GM18511 (cell line): ENCODE measurements around the gene ALKBH7.
"Not testable (repeated sequence)": the region's sequence is repeated elsewhere in the genome, so short reads cannot be mapped to it uniquely, and the experiment has no call there.

Experiments
- ATAC-seq: cut with Tn5 transposase; IDR thresholded peaks from one replicate; pipeline ENCODE4 v1.9.1; 2021; ENCODE audit warnings: mild to moderate bottlenecking, moderate library complexity; ENCODE audit not compliant: unreplicated experiment

The ALKBH7 gene

DNA sequence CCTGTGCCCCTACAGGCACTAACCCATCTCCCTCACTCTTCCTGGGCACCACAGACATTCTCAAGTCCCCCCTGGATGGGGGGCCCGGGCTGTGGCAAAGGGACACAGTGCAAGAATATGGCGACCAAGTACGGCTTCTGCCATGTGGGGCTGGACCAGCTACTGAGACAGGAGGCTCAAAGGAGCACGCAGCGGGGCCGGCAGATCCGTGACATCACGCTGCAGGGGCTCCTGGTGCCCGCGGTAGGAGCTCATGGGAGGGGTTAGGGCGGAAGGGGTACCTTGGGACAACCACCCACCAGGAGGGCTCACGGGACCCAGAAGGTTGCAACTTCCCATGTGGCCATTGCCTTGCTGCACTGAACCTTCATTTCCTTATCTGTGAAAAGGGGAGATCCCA, 23.7 kb downstream of the ALKBH7 start:
- ATAC-seq = no peak

GRCh38 chr19:6400062-6400944, 27.7 kb downstream of the ALKBH7 start:
- not testable (repeated sequence) for ATAC-seq

DNA sequence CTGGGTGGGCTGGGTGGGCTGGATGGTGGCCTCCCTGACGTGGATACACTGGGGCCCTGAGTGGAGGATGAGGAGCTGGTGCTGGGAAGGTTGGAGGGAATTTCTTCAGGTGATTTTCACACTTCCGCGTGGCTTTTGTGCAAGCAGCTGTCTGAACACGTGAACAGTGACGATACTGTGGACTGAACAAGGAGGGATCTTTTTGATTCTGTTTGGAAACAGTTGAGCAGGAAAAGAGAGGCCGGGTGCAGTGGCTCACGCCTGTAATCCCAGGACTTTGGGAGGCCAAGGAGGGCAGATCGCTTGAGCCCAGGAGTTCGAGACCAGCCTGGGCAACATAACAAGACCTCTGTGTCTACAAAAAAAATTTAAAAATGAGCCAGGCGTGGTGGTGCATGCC, 29.5 kb downstream of the ALKBH7 start:
- no peak for ATAC-seq

DNA sequence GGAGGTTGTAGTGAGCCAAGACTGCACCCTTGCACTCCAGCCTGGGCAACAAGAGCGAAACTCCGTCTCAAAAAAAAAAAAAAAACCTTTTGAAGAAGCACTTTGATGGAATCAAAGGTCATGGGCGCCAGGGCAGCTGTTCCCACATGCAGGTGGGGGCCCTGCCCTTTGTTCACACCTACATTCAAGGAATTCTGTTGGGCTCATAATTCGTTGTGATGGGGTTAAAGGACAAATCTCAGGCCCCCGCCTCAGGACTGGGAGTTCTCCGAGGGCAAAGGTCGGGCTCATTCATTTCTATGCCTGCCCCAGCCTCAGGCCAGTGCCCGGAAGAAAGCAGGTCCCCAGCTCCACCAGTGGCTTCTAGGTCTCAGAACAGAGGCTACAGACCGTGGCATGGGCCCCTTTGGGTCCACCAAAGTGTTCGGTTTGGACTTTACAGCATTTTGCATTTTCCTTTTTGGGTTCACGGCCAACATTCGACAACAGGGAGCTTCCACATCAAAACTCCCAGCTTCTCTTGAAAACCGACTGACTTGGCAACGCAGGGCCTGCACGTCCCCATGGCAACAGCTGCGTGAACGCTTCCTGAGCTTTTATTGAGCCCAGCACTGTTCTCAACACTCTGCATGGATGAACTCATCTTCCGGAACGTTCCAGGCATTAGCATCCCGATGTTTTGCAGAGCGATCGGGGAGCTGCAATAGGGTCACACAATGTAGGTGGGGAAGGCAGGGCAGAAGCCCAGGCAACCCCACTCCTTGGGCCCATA, 30.4 kb downstream of the ALKBH7 start:
- ATAC-seq = no peak

DNA sequence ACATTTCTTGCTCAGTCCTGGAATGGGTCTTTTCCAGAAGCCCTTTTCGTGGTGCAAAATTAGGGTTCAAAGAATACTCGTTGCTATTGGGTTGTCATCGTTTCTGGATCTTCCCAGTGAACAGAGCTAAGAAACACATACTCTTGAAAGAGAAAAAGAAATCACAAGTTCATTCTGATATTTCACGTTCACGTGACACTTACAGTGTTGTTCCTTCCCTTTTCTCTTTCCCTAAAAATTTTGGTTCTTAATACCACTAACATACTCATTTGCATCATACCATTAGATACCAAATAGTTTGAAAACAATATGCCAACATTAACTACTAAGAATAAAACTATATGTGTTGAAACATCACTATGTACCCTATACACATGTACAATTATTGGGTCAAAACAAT, 33.8 kb downstream of the ALKBH7 start:
- no peak for ATAC-seq

DNA sequence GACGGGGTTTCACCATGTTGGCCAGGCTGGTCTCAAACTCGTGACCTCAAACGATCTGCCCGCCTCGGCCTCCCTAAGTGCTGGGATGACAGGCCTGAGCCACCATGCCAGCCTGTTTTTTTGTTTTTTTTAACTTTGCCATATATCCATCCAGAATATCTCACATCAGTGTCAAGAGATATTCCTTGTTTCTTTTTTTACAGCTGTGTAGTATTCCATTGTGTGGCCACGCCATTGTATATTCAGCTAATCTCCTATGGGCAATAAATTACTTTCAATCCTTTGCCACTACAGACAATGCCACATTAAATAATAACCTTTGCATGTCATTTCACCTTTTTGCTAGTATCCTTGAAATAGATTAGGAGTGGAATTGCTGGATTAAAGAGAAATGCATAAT, 36.8 kb downstream of the ALKBH7 start:
- ATAC-seq = no peak

DNA sequence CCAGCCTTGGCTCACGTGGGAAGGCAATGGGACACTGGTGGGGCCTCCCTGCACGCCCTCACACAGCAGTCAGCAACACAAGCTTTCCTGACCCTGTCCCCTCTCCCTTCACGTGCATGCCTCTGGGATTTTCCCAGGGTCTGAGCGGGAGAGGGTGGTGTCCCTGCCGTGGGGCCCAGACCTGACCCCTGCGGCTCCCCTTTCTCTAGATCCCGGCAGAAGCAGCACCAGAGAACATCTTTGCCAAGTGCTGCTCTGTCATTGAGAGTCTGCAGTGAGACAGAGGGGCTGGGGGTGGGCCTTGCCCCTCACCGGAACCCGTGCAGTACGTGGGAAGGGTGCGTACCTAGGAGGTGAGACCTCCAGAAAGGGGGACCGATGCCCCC, 39.5 kb downstream of the ALKBH7 start:
- ATAC-seq = no peak

GRCh38 chr19:6412447-6413091, 40.0 kb downstream of the ALKBH7 start:
- no peak for ATAC-seq

DNA sequence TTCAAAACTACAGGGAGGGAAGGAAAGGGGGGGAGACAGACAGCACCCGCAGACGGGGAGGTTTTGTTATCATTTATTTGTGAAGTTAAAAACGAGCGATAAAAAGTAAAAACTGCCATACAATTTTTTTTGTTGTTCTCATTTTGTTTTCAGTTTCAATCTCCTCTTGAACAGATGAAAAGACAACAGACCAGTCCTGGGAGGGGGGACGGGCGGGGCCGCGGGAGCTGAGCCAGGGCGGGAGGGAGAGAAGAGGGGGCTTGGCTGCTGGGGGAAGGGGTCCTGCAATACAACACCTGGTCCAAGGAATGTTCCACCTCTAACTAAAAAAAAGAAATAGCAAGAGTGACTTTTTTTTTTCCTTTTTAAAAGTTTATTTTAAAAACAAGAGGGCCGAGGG, 40.7 kb downstream of the ALKBH7 start:
- ATAC-seq = no peak

- ATAC-seq = no peak
Measured at GRCh38 chr19:6413721-6414643, 41.4 kb downstream of the ALKBH7 start.

DNA sequence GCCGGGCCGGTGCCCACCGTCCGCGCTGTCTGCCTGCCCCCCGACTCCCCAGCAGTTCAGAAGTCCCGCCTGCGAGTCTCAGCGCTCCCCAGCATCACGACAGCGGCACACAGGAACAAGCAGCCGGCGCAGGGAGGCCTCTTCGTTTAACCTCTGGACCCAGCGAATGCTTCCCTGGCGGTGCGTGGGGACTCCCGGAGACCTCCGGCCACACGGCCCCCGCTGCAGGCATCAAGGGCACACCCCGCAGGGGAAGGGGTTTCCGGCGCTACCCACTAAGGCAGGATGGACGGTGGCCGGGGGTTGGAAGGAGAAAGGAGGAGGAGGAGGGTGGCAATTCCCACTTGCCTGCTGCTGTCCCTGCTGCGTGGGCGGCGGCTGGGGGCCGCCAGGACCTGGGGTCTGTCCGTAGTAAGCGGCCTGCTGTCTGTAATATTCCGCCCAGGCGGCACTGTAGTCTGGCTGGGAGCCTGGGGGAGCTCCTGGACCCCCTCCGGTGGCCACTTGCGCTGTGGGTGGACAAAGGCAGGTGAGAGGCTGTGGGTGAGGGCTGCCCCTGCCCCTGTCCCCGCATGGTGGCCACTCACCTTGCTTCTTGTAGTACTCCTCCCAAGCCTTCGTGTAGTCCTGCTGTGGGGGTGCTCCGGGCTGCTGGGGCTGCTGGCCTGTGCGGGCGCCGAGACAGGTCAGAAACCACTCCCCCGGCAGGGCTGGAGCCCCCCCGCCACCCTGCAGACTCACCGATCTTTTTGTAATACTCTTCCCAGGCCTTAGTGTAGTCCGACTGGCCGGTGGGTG, 42.4 kb downstream of the ALKBH7 start:
- no peak for ATAC-seq

DNA sequence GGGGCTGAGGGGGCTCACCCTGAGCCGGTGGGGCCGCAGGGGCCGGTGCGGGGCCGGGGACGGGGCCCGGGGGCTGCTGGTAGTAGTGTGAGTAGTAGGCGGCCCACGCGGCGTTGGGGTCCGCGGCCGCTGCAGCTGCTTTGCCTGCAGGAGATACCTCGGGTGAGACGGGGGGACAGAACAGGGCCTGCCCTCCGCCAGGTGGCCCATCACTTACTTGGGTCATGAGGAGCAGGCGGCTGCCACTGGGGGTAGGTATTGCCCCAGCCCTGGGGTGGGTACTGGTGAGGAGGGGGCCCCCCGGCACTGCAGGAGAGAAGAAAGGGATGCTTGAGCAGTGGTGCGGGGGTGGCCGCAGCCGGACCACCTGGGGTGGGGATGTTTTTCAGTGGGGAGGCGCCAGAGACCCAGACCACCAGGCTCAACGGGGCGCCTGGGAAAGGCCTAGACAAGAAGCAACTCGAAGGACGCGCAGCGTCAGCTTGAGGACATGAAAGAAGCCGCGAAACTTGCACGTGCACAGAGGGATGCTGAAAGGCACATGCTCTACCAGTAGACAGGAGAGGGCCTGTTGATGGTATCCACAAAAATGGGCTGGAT, 43.1 kb downstream of the ALKBH7 start:
- no peak for ATAC-seq

DNA sequence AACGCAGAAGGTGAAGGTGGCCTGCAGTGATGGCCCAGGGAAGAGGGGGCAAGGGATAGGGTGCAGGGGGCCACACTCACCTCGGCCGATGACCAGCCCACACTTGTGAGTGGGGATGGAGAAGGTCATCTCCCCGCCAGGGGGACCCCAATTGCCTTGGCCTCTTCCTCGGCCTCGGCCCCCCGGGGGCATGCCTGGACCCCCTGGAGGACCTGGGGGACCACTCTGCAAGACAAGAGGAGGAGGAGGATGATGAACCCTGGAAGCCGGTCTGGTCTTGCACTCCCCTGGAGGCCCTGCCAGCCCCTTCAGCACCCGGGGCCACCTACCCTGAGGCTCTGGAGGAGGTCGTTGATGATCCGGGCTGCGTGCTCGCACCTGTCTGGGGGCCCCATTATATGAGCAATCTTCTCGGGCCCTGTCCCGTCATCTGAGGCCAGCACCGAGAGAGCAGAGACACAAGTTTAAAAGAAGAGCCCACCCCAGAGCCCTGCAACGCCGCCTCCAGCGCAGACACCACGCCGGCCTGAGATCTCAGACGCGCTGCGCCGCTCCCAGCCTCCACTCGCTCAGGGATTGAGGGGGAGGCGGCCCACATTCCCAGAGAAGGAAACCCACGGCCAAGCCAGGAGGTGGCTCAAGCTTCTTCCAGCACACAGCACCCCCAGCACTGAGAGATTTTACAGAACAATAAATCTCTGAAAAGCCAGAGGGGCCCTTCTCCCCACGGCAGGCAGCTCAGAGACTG, 44.2 kb downstream of the ALKBH7 start:
- ATAC-seq = no peak

GRCh38 chr19:6417713-6418561, 45.3 kb downstream of the ALKBH7 start:
- no peak for ATAC-seq

GRCh38 chr19:6418562-6418932, 46.0 kb downstream of the ALKBH7 start:
- ATAC-seq = no peak

- ATAC-seq = no peak
Measured at GRCh38 chr19:6421075-6422014, 48.8 kb downstream of the ALKBH7 start.
